ENCODE results near the gene PDE11A.

- TF ChIP-seq, protein P1, sequence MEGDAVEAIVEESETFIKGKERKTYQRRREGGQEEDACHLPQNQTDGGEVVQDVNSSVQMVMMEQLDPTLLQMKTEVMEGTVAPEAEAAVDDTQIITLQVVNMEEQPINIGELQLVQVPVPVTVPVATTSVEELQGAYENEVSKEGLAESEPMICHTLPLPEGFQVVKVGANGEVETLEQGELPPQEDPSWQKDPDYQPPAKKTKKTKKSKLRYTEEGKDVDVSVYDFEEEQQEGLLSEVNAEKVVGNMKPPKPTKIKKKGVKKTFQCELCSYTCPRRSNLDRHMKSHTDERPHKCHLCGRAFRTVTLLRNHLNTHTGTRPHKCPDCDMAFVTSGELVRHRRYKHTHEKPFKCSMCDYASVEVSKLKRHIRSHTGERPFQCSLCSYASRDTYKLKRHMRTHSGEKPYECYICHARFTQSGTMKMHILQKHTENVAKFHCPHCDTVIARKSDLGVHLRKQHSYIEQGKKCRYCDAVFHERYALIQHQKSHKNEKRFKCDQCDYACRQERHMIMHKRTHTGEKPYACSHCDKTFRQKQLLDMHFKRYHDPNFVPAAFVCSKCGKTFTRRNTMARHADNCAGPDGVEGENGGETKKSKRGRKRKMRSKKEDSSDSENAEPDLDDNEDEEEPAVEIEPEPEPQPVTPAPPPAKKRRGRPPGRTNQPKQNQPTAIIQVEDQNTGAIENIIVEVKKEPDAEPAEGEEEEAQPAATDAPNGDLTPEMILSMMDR (IDR thresholded peaks at IDR 0.05) = no peak
- TF ChIP-seq POLR2A (IDR thresholded peaks at IDR 0.05) = no peak
Measured at GRCh38 chr2:177669201-177669600, 403.4 kb downstream of the PDE11A start.
